GM12891 (cell line): ENCODE measurements around the gene SFMBT2.

Source experiments
- PAX5 ChIP-seq: IDR thresholded peaks from 2 replicates; pipeline ENCODE4 v1.6.1; 2011; ENCODE audit warnings: low read length, moderate library complexity, mild to moderate bottlenecking; ENCODE audit not compliant: insufficient read depth, severe bottlenecking
- POLR2A ChIP-seq: IDR thresholded peaks from 2 replicates; pipeline ENCODE4 v1.6.1; 2011; ENCODE audit warnings: low read depth, low read length, control low read depth
- POLR2AphosphoS5 ChIP-seq: IDR thresholded peaks from 2 replicates; pipeline ENCODE4 v1.6.1; 2011; ENCODE audit warnings: low read depth, low read length, control low read depth
- SPI1 ChIP-seq: IDR thresholded peaks from 2 replicates; pipeline ENCODE4 v1.6.1; 2011; ENCODE audit warnings: low read depth, low read length, control low read depth
- TAF1 ChIP-seq: IDR thresholded peaks from 2 replicates; pipeline ENCODE4 v1.6.1; 2011; ENCODE audit warnings: low read depth, low read length, control low read depth

DNA sequence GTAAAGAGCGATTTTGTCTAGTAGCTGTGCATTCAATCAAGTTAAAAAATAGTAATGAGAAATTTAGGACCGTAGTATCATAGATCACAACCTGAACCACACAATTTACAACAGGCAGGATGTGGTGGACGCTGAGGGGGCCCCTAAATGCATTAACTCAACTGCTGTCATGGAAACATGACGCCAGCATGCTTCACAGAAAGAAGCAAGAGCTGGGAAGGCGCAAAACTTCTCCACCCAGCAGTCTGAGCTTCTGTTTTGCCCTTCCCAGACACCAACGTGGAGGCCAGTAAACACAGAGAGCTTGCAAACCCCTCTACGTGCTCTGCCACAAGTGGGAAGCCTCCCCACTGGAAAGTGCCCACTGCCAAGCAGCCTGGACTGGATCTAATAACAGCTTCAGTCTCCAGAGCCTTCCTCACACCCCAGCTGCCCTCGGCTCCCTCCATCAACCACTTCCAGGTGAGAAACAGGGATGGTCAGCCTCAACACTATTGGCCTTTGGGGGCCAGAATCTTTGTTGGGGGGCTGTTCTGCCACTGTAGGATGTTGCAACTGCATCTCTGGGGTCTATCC is 151.8 kb downstream of the SFMBT2 start:
- TF ChIP-seq TAF1 (no peak), POLR2A (no peak), POLR2AphosphoS5 (no peak), PAX5 (no peak), SPI1 (no peak)
